SK-N-SH treated with all-trans-retinoic acid at 6 μM for 48 hours (cell line): ENCODE results near the gene BIRC2.
"Not testable (repeated sequence)": the region's sequence is repeated elsewhere in the genome, so short reads cannot be mapped to it uniquely, and the experiment has no call there.

Experiments
- ATAC-seq: fragments of 200-7000 bp; cut with Tn5 transposase; 3 replicates; pipeline ENCODE4 v1.9.1; 2020; ENCODE audit warnings: mild to moderate bottlenecking, moderate library complexity
- ARNTL ChIP-seq: fragments of 450-650 bp; formaldehyde crosslinking; IDR thresholded peaks from 2 replicates; pipeline ENCODE4 v1.5.0; 2020; ENCODE audit warnings: low read depth, mild to moderate bottlenecking, moderate library complexity, borderline replicate concordance
- BACH2 ChIP-seq: fragments of 250-450 bp; sonication (Bioruptor Pico); IDR thresholded peaks from 2 replicates; pipeline ENCODE4 v1.9.0; 2021; ENCODE audit warnings: mild to moderate bottlenecking, borderline replicate concordance
- CREB5 ChIP-seq: fragments of 250-450 bp; sonication (Bioruptor Pico); IDR thresholded peaks from 2 replicates; pipeline ENCODE4 v1.5.1; 2020; ENCODE audit warnings: low read depth, mild to moderate bottlenecking, moderate library complexity
- CSDC2 ChIP-seq: fragments of 250-450 bp; sonication (Bioruptor Pico); IDR thresholded peaks from 2 replicates; pipeline ENCODE4 v1.5.0; 2020; ENCODE audit warnings: mild to moderate bottlenecking, moderate library complexity
- CSRNP3 ChIP-seq: fragments of 250-450 bp; sonication (Bioruptor Pico); IDR thresholded peaks from 2 replicates; pipeline ENCODE4 v1.5.1; 2021; ENCODE audit warnings: mild to moderate bottlenecking, moderate library complexity
- ESRRG ChIP-seq: fragments of 250-450 bp; sonication (Bioruptor Pico); IDR thresholded peaks from 2 replicates; pipeline ENCODE4 v1.6.1; 2021; ENCODE audit warnings: mild to moderate bottlenecking
- GLIS3 ChIP-seq: fragments of 250-450 bp; sonication (Bioruptor Pico); IDR thresholded peaks from 2 replicates; pipeline ENCODE4 v1.5.0; 2020; ENCODE audit warnings: mild to moderate bottlenecking, moderate library complexity
- ISL1 ChIP-seq: fragments of 250-450 bp; sonication (Bioruptor Pico); IDR thresholded peaks from 2 replicates; pipeline ENCODE4 v2.1.2; 2022; ENCODE audit warnings: mild to moderate bottlenecking, moderate library complexity
- OSR1 ChIP-seq: fragments of 250-450 bp; sonication (Bioruptor Pico); IDR thresholded peaks from 2 replicates; pipeline ENCODE4 v1.8.0; 2022; ENCODE audit warnings: moderate library complexity, mild to moderate bottlenecking, inconsistent platforms
- PATZ1 ChIP-seq: fragments of 250-450 bp; sonication (Bioruptor Pico); IDR thresholded peaks from 2 replicates; pipeline ENCODE4 v1.8.0; 2020; ENCODE audit warnings: mild to moderate bottlenecking, moderate library complexity, borderline replicate concordance
- PPARA ChIP-seq: fragments of 250-450 bp; sonication (Bioruptor Pico); IDR thresholded peaks from 2 replicates; pipeline ENCODE4 v1.5.0; 2020; ENCODE audit warnings: mild to moderate bottlenecking, borderline replicate concordance
- RARB ChIP-seq: fragments of 250-450 bp; sonication (Bioruptor Pico); IDR thresholded peaks from 2 replicates; pipeline ENCODE4 v1.8.0; 2021; ENCODE audit warnings: mild to moderate bottlenecking, moderate library complexity
- SNAI2 ChIP-seq: fragments of 250-450 bp; sonication (Bioruptor Pico); IDR thresholded peaks from 2 replicates; pipeline ENCODE4 v1.5.0; 2020; ENCODE audit warnings: mild to moderate bottlenecking, moderate library complexity
- TCF4 ChIP-seq: fragments of 250-450 bp; sonication (Bioruptor Pico); IDR thresholded peaks from 2 replicates; pipeline ENCODE4 v1.8.0; 2021; ENCODE audit warnings: mild to moderate bottlenecking, moderate library complexity, borderline replicate concordance
- TOX ChIP-seq: fragments of 250-450 bp; sonication (Bioruptor Pico); IDR thresholded peaks from 2 replicates; pipeline ENCODE4 v1.8.0; 2021; ENCODE audit warnings: mild to moderate bottlenecking, moderate library complexity, borderline replicate concordance
- TSHZ2 ChIP-seq: fragments of 250-450 bp; sonication (Bioruptor Pico); IDR thresholded peaks from 2 replicates; pipeline ENCODE4 v1.5.0; 2020; ENCODE audit warnings: mild to moderate bottlenecking, moderate library complexity
- ZC3H10 ChIP-seq: fragments of 250-450 bp; sonication (Bioruptor Pico); IDR thresholded peaks from 2 replicates; pipeline ENCODE4 v1.5.1; 2021; ENCODE audit warnings: mild to moderate bottlenecking, moderate library complexity
- ZFP3 ChIP-seq: fragments of 250-450 bp; sonication (Bioruptor Pico); IDR thresholded peaks from 2 replicates; pipeline ENCODE4 v1.5.0; 2020; ENCODE audit warnings: mild to moderate bottlenecking, moderate library complexity
- ZFP30 ChIP-seq: fragments of 450-650 bp; formaldehyde crosslinking; IDR thresholded peaks from 2 replicates; pipeline ENCODE4 v1.5.0; 2022; ENCODE audit warnings: mild to moderate bottlenecking, moderate library complexity
- ZNF565 ChIP-seq: fragments of 450-650 bp; formaldehyde crosslinking; conservative IDR thresholded peaks from 2 replicates; pipeline ENCODE4 v1.5.0; 2020; ENCODE audit warnings: low read depth, mild to moderate bottlenecking, moderate library complexity
- ZNF70 ChIP-seq: fragments of 450-650 bp; formaldehyde crosslinking; IDR thresholded peaks from 2 replicates; pipeline ENCODE4 v1.5.0; 2020; ENCODE audit warnings: mild to moderate bottlenecking, moderate library complexity
- ZNF8 ChIP-seq: fragments of 450-650 bp; formaldehyde crosslinking; IDR thresholded peaks from 2 replicates; pipeline ENCODE4 v1.5.0; 2020; ENCODE audit warnings: mild to moderate bottlenecking, moderate library complexity
- TF ChIP-seq, protein P1 (sequence below): fragments of 250-450 bp; sonication (Bioruptor Pico); IDR thresholded peaks from 2 replicates; pipeline ENCODE4 v1.8.0; 2021; ENCODE audit warnings: low read depth, mild to moderate bottlenecking, moderate library complexity, borderline replicate concordance

Gene BIRC2

DNA sequence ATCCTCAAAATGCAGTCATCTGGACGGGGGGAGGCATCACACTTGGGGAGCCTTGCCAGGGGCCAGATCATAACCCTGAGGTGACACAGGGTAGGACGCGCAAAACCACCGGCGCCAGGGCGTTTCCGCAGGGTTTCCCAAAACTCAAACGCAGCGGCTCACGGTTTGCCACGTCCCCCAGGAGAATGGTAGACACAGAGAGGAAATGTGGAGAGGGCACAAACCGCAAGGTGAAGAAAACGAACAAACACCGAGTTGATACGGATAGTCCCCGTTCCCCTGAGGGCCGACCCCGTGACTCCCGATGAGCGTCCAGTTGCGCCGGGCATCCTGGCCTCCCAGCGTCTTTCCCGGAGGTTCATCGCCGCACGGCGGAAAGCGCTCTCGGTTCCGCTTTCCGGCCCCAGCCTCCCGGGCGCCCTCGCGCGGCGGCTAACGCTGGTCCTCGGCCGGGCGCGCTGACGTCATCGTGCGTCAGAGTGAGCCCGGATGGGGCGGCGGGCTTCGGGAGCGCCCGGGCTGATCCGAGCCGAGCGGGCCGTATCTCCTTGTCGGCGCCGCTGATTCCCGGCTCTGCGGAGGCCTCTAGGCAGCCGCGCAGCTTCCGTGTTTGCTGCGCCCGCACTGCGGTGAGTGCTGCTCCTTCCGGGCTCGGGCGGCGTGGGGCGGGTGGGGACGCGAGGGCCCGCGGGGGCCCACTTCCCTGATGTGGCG lies at the start of gene BIRC2:
Gene BIRC2, plus strand, starts transcription at position 467 of the 714 bp plus-strand sequence. CDS start 2,641 bp downstream, outside the sequence.
- TF ChIP-seq ZNF565 (CRISPR knock-in tag), result no peak
- no peak for TF ChIP-seq PATZ1 (CRISPR knock-in tag)
- no peak for TF ChIP-seq ZC3H10 (CRISPR knock-in tag)
- TF ChIP-seq CSRNP3 (CRISPR knock-in tag), result no peak
- TF ChIP-seq BACH2 (CRISPR knock-in tag), result peak; percentile 59; the same call in 1 of the 2 replicates
- no peak for TF ChIP-seq SNAI2 (CRISPR knock-in tag)
- TF ChIP-seq CREB5 (CRISPR knock-in tag), result no peak
- peak; percentile 44; the same call in 1 of the 2 replicates for TF ChIP-seq ZFP3
- TF ChIP-seq TCF4, result no peak
- TF ChIP-seq ZNF70, result no peak
- no peak for TF ChIP-seq ZFP30 (CRISPR knock-in tag)
- peak; percentile 63; the same call in 1 of the 2 replicates for TF ChIP-seq TSHZ2 (CRISPR knock-in tag)
- TF ChIP-seq RARB (CRISPR knock-in tag), result no peak
- no peak for TF ChIP-seq ISL1 (CRISPR knock-in tag)
- TF ChIP-seq TOX (CRISPR knock-in tag), result no peak
- TF ChIP-seq ARNTL (CRISPR knock-in tag), result no peak
- TF ChIP-seq ZNF8 (CRISPR knock-in tag), result no peak
- TF ChIP-seq OSR1 (CRISPR knock-in tag), result no peak
- TF ChIP-seq PPARA (CRISPR knock-in tag), result no peak
- peak; percentile 85; the same call in 1 of the 2 replicates for TF ChIP-seq CSDC2 (CRISPR knock-in tag)
- no peak for TF ChIP-seq ESRRG
- TF ChIP-seq GLIS3, result no peak
- TF ChIP-seq, protein P1, sequence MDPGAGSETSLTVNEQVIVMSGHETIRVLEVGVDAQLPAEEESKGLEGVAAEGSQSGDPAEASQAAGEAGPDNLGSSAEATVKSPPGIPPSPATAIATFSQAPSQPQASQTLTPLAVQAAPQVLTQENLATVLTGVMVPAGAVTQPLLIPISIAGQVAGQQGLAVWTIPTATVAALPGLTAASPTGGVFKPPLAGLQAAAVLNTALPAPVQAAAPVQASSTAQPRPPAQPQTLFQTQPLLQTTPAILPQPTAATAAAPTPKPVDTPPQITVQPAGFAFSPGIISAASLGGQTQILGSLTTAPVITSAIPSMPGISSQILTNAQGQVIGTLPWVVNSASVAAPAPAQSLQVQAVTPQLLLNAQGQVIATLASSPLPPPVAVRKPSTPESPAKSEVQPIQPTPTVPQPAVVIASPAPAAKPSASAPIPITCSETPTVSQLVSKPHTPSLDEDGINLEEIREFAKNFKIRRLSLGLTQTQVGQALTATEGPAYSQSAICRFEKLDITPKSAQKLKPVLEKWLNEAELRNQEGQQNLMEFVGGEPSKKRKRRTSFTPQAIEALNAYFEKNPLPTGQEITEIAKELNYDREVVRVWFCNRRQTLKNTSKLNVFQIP (CRISPR knock-in tag), result no peak
- ATAC-seq, result peak; percentile 94

- ATAC-seq, result not testable (repeated sequence)
Observed at GRCh38 chr11:102300837-102301236, 46.2 kb upstream of the BIRC2 start.

GRCh38 chr11:102302241-102302640 lies 44.8 kb upstream of the BIRC2 start:
- no peak for ATAC-seq
- TF ChIP-seq ZNF8 (CRISPR knock-in tag), result no peak
- TF ChIP-seq, all 23 proteins: peak for 0
